Stimulated activated CD4-positive, alpha-beta T cell treated with anti-CD3 and anti-CD28 coated beads, Interleukin-1b, Interleukin-23, amount 100 ng/mL, for 24 hours (primary cell): Measurements from ENCODE around the gene TOM1L2.

Experiments
- DNase-seq, 4 experiments: peaks; one replicate each; pipeline ENCODE4 v3.0.0-alpha.2; 2020; ENCODE audit warnings: low read depth in 4 of 4, low spot score in 1 of 4

The TOM1L2 gene

DNA sequence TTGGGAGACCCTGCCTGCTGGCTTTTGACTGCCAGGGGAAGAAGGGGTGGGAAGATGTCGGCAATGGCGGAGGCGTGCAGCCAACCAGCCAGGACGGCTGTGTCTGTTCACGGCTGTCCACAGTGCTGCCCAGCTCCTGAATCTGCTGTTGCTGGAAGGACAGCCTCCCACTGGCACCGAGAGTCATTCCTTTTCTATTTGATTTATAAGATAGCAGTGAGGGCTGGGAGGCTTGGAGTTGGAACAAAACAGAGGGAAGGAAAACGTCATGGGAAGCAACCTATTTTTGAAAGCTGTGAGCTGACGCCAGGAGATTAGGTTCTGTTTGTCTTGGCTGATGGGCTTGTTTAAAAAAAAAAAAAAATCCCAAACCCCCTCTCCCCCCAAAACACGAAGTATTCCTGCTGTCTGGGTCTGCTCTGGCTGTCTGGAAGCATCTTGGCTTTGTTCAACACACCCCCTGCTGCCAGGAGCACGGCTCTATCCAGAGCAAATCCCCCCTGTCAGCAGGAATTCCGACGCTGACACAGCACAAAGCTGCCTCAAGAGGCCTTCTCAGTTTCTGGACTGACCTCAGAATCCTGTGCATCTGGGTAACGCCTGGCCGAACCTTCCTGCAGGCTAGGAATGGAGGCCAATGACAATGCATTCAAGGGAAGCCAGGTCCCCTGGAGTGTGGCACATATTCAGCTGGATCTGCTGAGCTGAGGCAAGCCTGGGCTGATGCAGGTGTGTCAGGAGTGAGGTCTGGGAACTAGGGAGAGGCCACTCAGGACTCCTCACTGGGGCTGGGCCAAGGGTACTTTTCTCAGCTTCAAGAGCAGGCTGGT lies 94.5 kb downstream of the TOM1L2 start:
- no peak for DNase-seq

DNA sequence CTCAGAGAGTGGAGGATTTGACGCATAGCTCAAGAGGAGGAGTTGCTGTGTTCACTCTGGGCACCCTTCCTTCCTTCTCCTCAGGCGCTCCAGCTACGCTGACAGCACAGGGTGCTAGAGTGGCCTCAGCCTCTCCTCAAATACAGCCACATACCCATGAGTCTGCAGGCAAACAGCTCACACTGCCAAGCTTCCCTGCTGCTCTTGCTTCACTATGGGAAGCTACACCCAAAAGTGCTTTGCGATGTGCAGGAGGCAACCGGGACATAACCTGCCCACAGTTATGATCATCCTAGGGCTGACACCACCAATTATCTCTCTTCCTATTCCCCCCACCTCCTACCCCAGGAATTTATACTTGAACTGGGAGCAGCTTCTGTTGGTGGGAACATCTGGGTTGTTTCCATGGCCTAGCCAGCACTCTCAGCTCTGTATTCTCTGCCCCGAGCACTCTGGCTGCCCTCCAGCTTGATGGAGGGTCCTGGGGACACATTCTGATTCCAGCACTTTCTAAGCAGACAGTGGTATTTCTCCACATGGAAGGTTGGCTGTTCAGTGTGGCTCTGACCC lies 95.2 kb downstream of the TOM1L2 start:
- DNase-seq = no peak

GRCh38 chr17:17874478-17874877 lies 97.7 kb downstream of the TOM1L2 start:
- no peak for DNase-seq

GRCh38 chr17:17873450-17873991 lies 98.7 kb downstream of the TOM1L2 start:
- DNase-seq = no peak

- no peak for DNase-seq
These were observed 99.5 kb downstream of the TOM1L2 start for GRCh38 chr17:17872547-17873345.

- no peak for DNase-seq
These were observed 100.3 kb downstream of the TOM1L2 start for GRCh38 chr17:17871913-17872312.

DNA sequence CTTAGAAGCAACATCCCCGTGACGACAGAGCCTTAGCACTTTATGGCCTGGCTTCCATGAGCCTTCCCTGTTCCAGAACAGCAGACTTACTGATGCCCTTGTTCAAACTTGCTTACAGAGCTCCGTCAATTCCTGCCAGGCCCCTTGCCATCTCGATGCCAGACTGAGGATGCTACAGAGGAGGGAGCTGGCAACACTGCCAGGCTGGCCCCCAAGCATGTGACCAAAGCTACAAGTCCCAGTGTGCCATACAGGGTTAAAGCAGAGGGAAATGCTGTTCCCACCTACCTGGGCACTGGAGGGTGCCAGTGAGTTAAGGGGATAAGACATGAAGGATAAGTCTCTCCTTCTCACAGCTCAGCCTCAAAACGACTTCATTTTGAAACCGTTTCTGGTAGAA lies 102.0 kb downstream of the TOM1L2 start:
- DNase-seq = no peak

- DNase-seq = no peak
These were observed 103.3 kb downstream of the TOM1L2 start for GRCh38 chr17:17868641-17869522.

GRCh38 chr17:17866897-17867296 lies 105.3 kb downstream of the TOM1L2 start:
- no peak for DNase-seq

DNA sequence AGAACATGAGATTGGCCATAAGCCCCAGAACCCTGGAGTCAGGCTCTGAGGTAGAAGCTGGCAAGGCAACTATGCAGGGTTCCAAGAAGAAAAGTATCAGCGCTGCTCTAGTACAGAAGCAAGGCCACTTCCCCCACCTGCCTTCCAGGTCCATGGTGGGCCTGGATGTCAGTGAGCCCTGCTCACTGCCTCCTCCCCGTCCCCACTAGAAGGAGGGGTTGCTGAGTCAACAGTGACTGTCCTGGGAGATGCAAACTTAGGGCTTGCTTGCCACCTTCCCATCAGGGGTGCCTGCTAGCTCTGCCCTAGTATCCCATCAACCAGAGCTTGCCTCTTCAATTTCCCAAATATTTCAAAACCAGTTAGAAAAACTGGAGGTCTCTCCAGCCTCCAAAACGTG lies 105.8 kb downstream of the TOM1L2 start:
- DNase-seq = no peak

DNA sequence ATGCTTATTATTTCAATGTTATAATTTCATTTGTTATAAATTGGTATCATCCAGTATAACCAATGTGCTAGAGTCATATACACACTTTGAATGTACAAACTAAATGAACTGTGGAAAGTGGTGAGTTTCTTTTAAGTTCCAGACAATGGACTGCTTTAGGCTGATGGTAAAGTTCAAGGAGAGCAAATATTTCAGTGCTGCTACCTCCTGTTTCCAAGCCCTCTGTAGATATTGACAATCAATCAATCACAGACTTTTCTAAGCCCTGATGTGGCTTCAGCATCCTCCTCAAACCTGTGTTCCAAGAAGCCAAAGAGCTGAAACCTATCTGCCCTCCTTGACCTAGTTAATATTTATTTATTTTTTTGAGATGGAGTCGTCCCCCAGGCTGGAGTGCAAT lies 107.2 kb downstream of the TOM1L2 start:
- DNase-seq = no peak

GRCh38 chr17:17860766-17861107 lies 111.5 kb downstream of the TOM1L2 start:
- no peak for DNase-seq

GRCh38 chr17:17859909-17860765 lies 112.1 kb downstream of the TOM1L2 start:
- peak in 3 of 4 experiments; percentile 49 to 56 (median 55) for DNase-seq

GRCh38 chr17:17857496-17857895 lies 114.7 kb downstream of the TOM1L2 start:
- DNase-seq = no peak

DNA sequence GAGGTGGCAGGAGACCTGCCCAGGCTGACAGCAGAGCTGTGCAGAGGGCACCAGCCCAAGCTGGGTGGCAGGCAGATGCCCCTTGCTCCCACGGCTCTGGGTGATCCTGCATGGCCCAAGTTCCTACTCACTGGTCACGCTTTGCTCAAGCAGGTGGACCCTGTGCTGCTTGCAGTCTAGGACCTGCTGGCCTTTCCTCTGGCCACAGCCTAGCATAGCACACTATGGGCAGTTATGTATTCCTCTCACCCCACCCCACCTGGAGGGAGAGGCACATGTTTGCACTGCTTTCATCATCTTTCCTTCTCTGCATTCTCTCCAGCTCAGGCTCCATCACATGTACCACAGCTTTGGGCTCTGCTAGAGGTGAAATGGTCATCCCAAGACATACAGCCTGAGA lies 115.8 kb downstream of the TOM1L2 start:
- DNase-seq = no peak

DNA sequence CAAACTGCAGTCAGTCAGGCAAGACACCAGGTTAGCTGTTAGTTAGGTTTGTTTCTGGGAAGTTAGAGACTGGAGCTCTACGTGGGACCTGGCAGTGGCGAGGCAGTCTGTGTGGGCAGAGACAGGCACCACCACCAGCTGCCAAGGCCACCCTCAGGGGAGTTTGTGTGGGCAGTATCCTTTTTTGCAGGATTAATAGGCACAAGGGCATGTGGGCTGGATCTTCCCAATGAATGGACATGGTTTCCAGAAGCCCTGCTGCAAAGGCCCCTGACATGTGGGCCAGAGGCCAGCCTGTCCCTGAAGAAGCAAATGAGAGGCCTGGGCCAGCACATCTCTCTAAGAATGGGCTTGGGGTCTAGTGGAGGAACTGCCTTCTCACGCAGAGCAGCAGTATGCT lies 116.2 kb downstream of the TOM1L2 start:
- DNase-seq = no peak

GRCh38 chr17:17853811-17854447 lies 118.3 kb downstream of the TOM1L2 start:
- DNase-seq = no peak

GRCh38 chr17:17852930-17853329 lies 119.3 kb downstream of the TOM1L2 start:
- no peak for DNase-seq
